ENCODE data around the gene PRAMEF11.

DNA sequence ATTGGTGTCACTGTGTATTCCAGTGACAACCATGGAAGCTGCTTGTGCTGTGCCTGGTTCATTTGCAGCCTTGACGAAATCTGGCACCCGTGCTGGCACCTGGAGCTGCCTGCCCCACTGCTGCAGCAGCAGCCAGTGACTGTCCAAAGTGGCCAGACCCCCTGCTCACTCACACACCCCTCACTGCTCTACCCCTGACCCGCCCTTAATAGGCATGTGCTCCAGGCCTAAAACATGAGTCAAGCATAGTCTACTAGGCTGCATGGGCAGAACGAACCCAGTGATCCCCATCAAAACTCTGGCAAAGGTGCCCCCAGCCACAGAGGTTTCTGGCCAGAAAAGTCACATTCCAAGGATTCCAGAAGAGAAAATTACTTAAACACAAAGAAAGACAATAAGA is 32.3 kb downstream of the PRAMEF11 start:
- TF ChIP-seq, protein P1, sequence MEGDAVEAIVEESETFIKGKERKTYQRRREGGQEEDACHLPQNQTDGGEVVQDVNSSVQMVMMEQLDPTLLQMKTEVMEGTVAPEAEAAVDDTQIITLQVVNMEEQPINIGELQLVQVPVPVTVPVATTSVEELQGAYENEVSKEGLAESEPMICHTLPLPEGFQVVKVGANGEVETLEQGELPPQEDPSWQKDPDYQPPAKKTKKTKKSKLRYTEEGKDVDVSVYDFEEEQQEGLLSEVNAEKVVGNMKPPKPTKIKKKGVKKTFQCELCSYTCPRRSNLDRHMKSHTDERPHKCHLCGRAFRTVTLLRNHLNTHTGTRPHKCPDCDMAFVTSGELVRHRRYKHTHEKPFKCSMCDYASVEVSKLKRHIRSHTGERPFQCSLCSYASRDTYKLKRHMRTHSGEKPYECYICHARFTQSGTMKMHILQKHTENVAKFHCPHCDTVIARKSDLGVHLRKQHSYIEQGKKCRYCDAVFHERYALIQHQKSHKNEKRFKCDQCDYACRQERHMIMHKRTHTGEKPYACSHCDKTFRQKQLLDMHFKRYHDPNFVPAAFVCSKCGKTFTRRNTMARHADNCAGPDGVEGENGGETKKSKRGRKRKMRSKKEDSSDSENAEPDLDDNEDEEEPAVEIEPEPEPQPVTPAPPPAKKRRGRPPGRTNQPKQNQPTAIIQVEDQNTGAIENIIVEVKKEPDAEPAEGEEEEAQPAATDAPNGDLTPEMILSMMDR (conservative IDR thresholded peaks at IDR 0.05 in 1 of 2, IDR thresholded peaks at IDR 0.05 in 1 of 2; ENCODE audit: extremely low read depth in 1 of 2, insufficient read depth in 1 of 2, low read depth in 1 of 2, low read length in 2 of 2): no peak
- TF ChIP-seq EZH2 (IDR thresholded peaks at IDR 0.05; ENCODE audit: borderline replicate concordance, low read length): no peak
